Spleen (tissue), 7 donors: Measurements from ENCODE around the gene DOK5.

Experiments used
- CTCF ChIP-seq, 11 experiments: fragments of 200-600 bp in 7 of 11; fragments of 450-650 bp in 4 of 11; sonication (generic) in 4 of 11; IDR thresholded peaks in 8 of 11; conservative IDR thresholded peaks in 3 of 11; 1 replicate in 7 of 11; 2 replicates in 4 of 11; pipeline versions ENCODE4 v1.4.0 to v1.8.0; 2016 to 2021; ENCODE audit warnings: antibody characterized with exemption in 11 of 11, inconsistent platforms in 4 of 11, mild to moderate bottlenecking in 1 of 11
- POLR2AphosphoS5 ChIP-seq, 3 donors: sonication (generic); formaldehyde crosslinking; IDR thresholded peaks; one replicate each; pipeline ENCODE4 v1.5.1; 2017; ENCODE audit warnings: antibody characterized with exemption in 3 of 3
- donor health status: DM: no; HTN: no; CAD: no; lungs with moderate emphysema.
- donor health status: DM: no; HTN: no; CAD: no.
- donor health status: DM: no; HTN: no; CAD: no.

- TF ChIP-seq CTCF (IDR thresholded peaks at IDR 0.05 in 8 of 11, conservative IDR thresholded peaks at IDR 0.05 in 3 of 11) (no peak), POLR2AphosphoS5 (IDR thresholded peaks at IDR 0.05) (no peak)
Observed at GRCh38 chr20:54514028-54514607, 38.7 kb downstream of the DOK5 start.
